DOHH2 (cell line): Measurements from ENCODE around the gene ZIC2.

Source experiments
- CTCF ChIP-seq: fragments of 200-600 bp; sonication (generic); IDR thresholded peaks from one replicate; pipeline ENCODE4 v1.5.1; 2014; ENCODE audit warnings: antibody characterized with exemption, mild to moderate bottlenecking, low read depth, low read length; ENCODE audit not compliant: poor library complexity, severe bottlenecking
- EZH2phosphoT487 ChIP-seq: fragments of 200-600 bp; sonication (generic); IDR thresholded peaks from 2 replicates; pipeline ENCODE4 v1.6.1; 2017; ENCODE audit warnings: borderline replicate concordance, mild to moderate bottlenecking, antibody characterized with exemption, low read length, moderate library complexity, mixed read lengths

GRCh38 chr13:100029933-100030332 lies 48.3 kb downstream of the ZIC2 start:
- no peak for TF ChIP-seq CTCF
- TF ChIP-seq EZH2phosphoT487 = no peak
